Fibroblast of the aortic adventitia (primary cell): Measurements from ENCODE around the gene GLB1L3. TPM values are rescaled to one million over a fixed set of nuclear protein-coding genes. Genes with fewer than 3 reads are reported as not detected.

Source experiments
- DNase-seq: peaks from one replicate; pipeline ENCODE4 v3.0.0-alpha.2; 2010; ENCODE audit warnings: low read depth
- H3K4me3 ChIP-seq: 2 replicates; pipeline ENCODE4 v1.5.1; 2011; ENCODE audit warnings: low read depth, mild to moderate bottlenecking, control low read depth, low read length, moderate library complexity
- CTCF ChIP-seq: IDR thresholded peaks from 2 replicates; pipeline ENCODE4 v1.5.1; 2011; ENCODE audit warnings: mild to moderate bottlenecking, low read length, control low read depth, inconsistent platforms; ENCODE audit not compliant: insufficient read depth
- total RNA-seq: library from RNA; depleted of rRNA; stranded (reverse); fragments of >200 nt; gene quantifications from 2 replicates; pipeline ENCODE4 v1.2.3, GENCODE V29; 2012; ENCODE audit warnings: low replicate concordance

GLB1L3 gene
- total RNA-seq, 1 donor, result not detected

GRCh38 chr11:134337051-134337450 lies 60.9 kb downstream of the GLB1L3 start:
- no peak overlapping the region for H3K4me3 ChIP-seq
- no peak for DNase-seq
- TF ChIP-seq CTCF, result no peak

GRCh38 chr11:134338068-134338467 lies 61.9 kb downstream of the GLB1L3 start:
- no peak for TF ChIP-seq CTCF

GRCh38 chr11:134338654-134339053 lies 62.5 kb downstream of the GLB1L3 start:
- no peak overlapping the region for H3K4me3 ChIP-seq
- TF ChIP-seq CTCF, result no peak
- DNase-seq, result no peak

More at GRCh38 chr11:134338068-134338467, 61.9 kb downstream of the GLB1L3 start:
- no peak for DNase-seq
- H3K4me3 ChIP-seq, result no peak overlapping the region

GRCh38 chr11:134339756-134340155 lies 63.6 kb downstream of the GLB1L3 start:
- H3K4me3 ChIP-seq, result no peak overlapping the region
- no peak for TF ChIP-seq CTCF
- no peak for DNase-seq

GRCh38 chr11:134340354-134340964 lies 64.3 kb downstream of the GLB1L3 start:
- H3K4me3 ChIP-seq, result no peak overlapping the region
- TF ChIP-seq CTCF, result no peak
- DNase-seq, result no peak

GRCh38 chr11:134341805-134342571 lies 65.8 kb downstream of the GLB1L3 start:
- H3K4me3 ChIP-seq, result no peak overlapping the region
- no peak for TF ChIP-seq CTCF
- DNase-seq, result no peak
